SK-N-SH treated with all-trans-retinoic acid at 6 μM for 48 hours (cell line): ENCODE results near the gene TEDC2.

Experiments used
- ARNTL ChIP-seq: fragments of 450-650 bp; formaldehyde crosslinking; IDR thresholded peaks from 2 replicates; pipeline ENCODE4 v1.5.0; 2020; ENCODE audit warnings: low read depth, mild to moderate bottlenecking, moderate library complexity, borderline replicate concordance
- ESRRG ChIP-seq: fragments of 250-450 bp; sonication (Bioruptor Pico); IDR thresholded peaks from 2 replicates; pipeline ENCODE4 v1.6.1; 2021; ENCODE audit warnings: mild to moderate bottlenecking
- GLIS3 ChIP-seq: fragments of 250-450 bp; sonication (Bioruptor Pico); IDR thresholded peaks from 2 replicates; pipeline ENCODE4 v1.5.0; 2020; ENCODE audit warnings: mild to moderate bottlenecking, moderate library complexity
- ISL1 ChIP-seq: fragments of 250-450 bp; sonication (Bioruptor Pico); IDR thresholded peaks from 2 replicates; pipeline ENCODE4 v2.1.2; 2022; ENCODE audit warnings: mild to moderate bottlenecking, moderate library complexity
- PPARA ChIP-seq: fragments of 250-450 bp; sonication (Bioruptor Pico); IDR thresholded peaks from 2 replicates; pipeline ENCODE4 v1.5.0; 2020; ENCODE audit warnings: mild to moderate bottlenecking, borderline replicate concordance
- ZC3H10 ChIP-seq: fragments of 250-450 bp; sonication (Bioruptor Pico); IDR thresholded peaks from 2 replicates; pipeline ENCODE4 v1.5.1; 2021; ENCODE audit warnings: mild to moderate bottlenecking, moderate library complexity
- ZFP3 ChIP-seq: fragments of 250-450 bp; sonication (Bioruptor Pico); IDR thresholded peaks from 2 replicates; pipeline ENCODE4 v1.5.0; 2020; ENCODE audit warnings: mild to moderate bottlenecking, moderate library complexity
- ZFP30 ChIP-seq: fragments of 450-650 bp; formaldehyde crosslinking; IDR thresholded peaks from 2 replicates; pipeline ENCODE4 v1.5.0; 2022; ENCODE audit warnings: mild to moderate bottlenecking, moderate library complexity
- ZNF565 ChIP-seq: fragments of 450-650 bp; formaldehyde crosslinking; conservative IDR thresholded peaks from 2 replicates; pipeline ENCODE4 v1.5.0; 2020; ENCODE audit warnings: low read depth, mild to moderate bottlenecking, moderate library complexity
- ZNF70 ChIP-seq: fragments of 450-650 bp; formaldehyde crosslinking; IDR thresholded peaks from 2 replicates; pipeline ENCODE4 v1.5.0; 2020; ENCODE audit warnings: mild to moderate bottlenecking, moderate library complexity
- ZNF8 ChIP-seq: fragments of 450-650 bp; formaldehyde crosslinking; IDR thresholded peaks from 2 replicates; pipeline ENCODE4 v1.5.0; 2020; ENCODE audit warnings: mild to moderate bottlenecking, moderate library complexity
- TF ChIP-seq, protein P1 (sequence below): fragments of 250-450 bp; sonication (Bioruptor Pico); IDR thresholded peaks from 2 replicates; pipeline ENCODE4 v1.8.0; 2020; ENCODE audit warnings: mild to moderate bottlenecking, moderate library complexity, borderline replicate concordance
- TF ChIP-seq, protein P2 (sequence below): fragments of 250-450 bp; sonication (Bioruptor Pico); IDR thresholded peaks from 2 replicates; pipeline ENCODE4 v1.8.0; 2021; ENCODE audit warnings: low read depth, mild to moderate bottlenecking, moderate library complexity, borderline replicate concordance

- TF ChIP-seq, protein P1, sequence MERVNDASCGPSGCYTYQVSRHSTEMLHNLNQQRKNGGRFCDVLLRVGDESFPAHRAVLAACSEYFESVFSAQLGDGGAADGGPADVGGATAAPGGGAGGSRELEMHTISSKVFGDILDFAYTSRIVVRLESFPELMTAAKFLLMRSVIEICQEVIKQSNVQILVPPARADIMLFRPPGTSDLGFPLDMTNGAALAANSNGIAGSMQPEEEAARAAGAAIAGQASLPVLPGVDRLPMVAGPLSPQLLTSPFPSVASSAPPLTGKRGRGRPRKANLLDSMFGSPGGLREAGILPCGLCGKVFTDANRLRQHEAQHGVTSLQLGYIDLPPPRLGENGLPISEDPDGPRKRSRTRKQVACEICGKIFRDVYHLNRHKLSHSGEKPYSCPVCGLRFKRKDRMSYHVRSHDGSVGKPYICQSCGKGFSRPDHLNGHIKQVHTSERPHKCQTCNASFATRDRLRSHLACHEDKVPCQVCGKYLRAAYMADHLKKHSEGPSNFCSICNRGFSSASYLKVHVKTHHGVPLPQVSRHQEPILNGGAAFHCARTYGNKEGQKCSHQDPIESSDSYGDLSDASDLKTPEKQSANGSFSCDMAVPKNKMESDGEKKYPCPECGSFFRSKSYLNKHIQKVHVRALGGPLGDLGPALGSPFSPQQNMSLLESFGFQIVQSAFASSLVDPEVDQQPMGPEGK = no peak
- TF ChIP-seq ESRRG = no peak
- TF ChIP-seq, protein P2, sequence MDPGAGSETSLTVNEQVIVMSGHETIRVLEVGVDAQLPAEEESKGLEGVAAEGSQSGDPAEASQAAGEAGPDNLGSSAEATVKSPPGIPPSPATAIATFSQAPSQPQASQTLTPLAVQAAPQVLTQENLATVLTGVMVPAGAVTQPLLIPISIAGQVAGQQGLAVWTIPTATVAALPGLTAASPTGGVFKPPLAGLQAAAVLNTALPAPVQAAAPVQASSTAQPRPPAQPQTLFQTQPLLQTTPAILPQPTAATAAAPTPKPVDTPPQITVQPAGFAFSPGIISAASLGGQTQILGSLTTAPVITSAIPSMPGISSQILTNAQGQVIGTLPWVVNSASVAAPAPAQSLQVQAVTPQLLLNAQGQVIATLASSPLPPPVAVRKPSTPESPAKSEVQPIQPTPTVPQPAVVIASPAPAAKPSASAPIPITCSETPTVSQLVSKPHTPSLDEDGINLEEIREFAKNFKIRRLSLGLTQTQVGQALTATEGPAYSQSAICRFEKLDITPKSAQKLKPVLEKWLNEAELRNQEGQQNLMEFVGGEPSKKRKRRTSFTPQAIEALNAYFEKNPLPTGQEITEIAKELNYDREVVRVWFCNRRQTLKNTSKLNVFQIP (CRISPR knock-in tag) = no peak
- TF ChIP-seq ZNF8 (CRISPR knock-in tag) = no peak
- no peak for TF ChIP-seq ISL1 (CRISPR knock-in tag)
- TF ChIP-seq ZNF565 = no peak
- TF ChIP-seq ZFP30 = no peak
- no peak for TF ChIP-seq PPARA (CRISPR knock-in tag)
- no peak for TF ChIP-seq ZFP3 (CRISPR knock-in tag)
- TF ChIP-seq GLIS3 (CRISPR knock-in tag) = no peak
- no peak for TF ChIP-seq ZNF70 (CRISPR knock-in tag)
- no peak for TF ChIP-seq ZC3H10 (CRISPR knock-in tag)
- TF ChIP-seq ARNTL (CRISPR knock-in tag) = no peak
Observed at GRCh38 chr16:2486645-2487516, 27.0 kb downstream of the TEDC2 start.
